Left renal pelvis (tissue), 4 donors: Measurements from ENCODE around the gene MGMT. TPM values are rescaled to one million over a fixed set of nuclear protein-coding genes. Genes with fewer than 3 reads are reported as not detected.

Experiments used
- DNase-seq, 4 donors: peaks; one replicate each; pipeline ENCODE4 v3.0.0-alpha.2; 2013; ENCODE audit warnings: low read depth in 4 of 4, low spot score in 3 of 4
- polyA plus RNA-seq, 4 donors: library from polyadenylated mRNA; unstranded; fragments of 120-200 nt; gene quantifications; one replicate each; pipeline ENCODE4 v1.2.1, GENCODE V29; 2013; ENCODE audit not compliant: insufficient read length in 4 of 4

MGMT gene
- polyA plus RNA-seq, 4 donors: 14.2 to 24.7 (median 17.5) TPM

- DNase-seq: no peak
Measured at GRCh38 chr10:129699722-129700340, 232.8 kb downstream of the MGMT start.

DNA sequence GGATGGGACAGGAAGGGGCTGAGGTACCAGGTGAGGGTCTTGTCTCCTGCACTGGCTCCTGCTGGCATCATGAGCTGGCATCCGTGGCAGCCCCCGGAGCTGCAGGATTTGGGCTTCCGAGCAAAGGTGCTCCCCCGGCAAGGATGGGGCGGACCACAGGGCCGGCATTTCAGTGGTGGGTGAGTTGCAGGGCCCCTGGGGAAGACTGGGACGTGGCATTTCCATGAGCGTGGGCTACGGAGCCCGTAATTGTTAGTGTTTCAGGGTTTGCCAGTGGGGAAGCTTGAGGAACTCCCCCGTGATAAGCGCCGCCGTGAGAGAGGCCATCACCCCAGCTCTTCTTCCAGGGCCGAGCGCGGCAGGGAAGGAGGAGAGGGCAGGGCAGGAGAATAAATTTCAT lies 235.6 kb downstream of the MGMT start:
- DNase-seq: no peak

GRCh38 chr10:129703287-129704137 lies 236.5 kb downstream of the MGMT start:
- DNase-seq: no peak

DNA sequence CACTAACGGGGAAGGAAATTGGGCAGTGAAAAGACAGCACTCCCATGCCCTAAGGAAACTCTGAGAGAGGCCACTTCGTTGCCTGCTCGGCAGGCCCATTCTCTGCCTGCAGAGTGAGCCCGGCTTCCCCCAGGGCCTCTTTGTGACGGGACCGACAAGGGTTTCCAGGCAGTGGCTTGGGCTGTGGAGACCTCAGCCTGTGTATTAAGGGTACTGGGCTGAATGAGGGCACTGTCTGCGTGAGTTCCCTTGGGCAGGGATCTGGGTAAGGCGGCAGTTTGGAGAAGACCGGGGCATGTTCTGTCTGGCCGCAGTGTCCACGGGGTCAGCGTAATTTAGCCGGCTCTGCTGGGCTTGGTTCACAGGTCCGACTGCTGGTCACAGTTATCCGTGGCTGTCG lies 237.2 kb downstream of the MGMT start:
- no peak for DNase-seq

- DNase-seq: no peak
Measured at GRCh38 chr10:129704786-129705525, 237.9 kb downstream of the MGMT start.

GRCh38 chr10:129705676-129706075 lies 238.6 kb downstream of the MGMT start:
- DNase-seq: no peak

DNA sequence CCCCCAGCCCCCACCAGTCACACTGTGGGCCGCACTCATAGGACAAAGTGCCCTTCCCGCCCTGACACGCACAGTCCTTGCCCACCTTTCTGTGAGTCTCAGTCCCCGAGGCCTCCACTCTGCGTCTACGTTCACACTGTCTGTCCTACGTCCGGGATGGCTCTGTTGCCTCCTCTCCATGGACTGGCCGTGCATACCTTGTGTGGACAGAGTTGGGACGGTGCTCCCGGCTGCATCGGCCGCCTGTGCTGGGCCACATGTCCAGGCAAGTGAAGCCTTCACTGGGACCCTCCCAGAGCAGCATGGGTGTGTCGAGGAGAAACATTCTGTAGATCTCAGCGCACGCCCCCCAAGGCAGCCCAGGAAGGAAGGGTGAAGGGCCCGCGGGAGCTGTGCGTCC lies 239.0 kb downstream of the MGMT start:
- DNase-seq: no peak

DNA sequence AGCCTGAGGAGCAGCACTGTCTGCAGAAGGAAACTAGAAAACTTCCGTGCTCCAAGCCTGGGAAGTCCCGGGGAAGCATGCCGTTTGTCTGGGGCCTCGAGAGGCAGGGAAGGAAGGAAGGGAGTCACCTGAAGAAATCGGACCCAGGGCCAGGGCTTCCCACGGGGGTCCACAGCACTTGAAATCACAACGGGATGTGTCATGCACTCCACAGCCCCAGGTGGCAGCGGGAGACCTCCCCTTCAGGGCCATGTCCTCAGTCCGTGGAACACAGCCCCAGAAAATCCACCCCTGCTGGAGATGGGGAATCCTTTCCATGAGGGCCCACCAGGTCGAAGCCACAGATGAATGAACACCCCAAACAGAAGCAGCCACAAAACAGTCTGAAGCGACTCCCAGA lies 239.5 kb downstream of the MGMT start:
- DNase-seq: no peak

- no peak for DNase-seq
Measured at GRCh38 chr10:129707406-129708388, 240.7 kb downstream of the MGMT start.

DNA sequence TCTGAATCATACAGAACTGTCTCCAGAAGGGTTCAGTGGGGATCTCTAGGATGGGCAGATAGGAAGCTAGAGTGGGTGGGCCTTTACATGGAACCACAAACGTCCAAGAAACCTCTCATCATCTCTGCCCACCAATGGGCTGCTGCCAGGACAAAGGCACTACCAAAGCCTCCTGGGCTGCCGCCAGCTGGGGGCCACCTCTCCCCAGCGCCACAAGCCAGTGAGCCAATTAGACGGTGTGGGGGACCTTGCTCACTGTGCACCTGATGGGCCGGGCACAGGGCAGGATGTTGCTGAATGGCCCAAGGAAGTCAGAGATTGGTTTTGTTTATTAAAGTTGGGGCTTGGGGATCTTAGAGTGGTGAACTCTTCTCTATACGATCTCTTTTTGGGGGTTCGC lies 242.1 kb downstream of the MGMT start:
- no peak for DNase-seq

GRCh38 chr10:129709627-129710509 lies 242.8 kb downstream of the MGMT start:
- no peak for DNase-seq

GRCh38 chr10:129710510-129710847 lies 243.4 kb downstream of the MGMT start:
- no peak for DNase-seq

- no peak for DNase-seq
Measured at GRCh38 chr10:129711291-129711690, 244.2 kb downstream of the MGMT start.

DNA sequence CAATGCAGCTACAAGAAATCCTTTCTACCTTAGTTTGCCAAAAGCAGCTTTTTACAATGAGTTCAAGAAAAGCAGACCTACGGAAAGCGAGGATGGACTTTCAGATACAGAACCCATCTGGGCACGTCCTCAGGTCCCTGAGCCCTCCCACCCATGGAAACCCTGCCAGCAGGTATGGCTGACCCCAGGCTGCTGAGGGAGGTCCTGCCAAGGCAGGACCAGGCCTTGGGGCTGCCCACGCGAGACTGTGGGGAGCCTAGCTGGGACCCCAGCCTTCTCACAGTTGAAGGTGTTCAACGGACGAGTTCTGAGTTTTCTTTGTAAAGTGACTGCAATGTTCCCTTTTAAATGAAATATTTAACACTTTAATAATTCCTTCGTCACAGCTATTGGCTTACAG lies 245.0 kb downstream of the MGMT start:
- DNase-seq: no peak

DNA sequence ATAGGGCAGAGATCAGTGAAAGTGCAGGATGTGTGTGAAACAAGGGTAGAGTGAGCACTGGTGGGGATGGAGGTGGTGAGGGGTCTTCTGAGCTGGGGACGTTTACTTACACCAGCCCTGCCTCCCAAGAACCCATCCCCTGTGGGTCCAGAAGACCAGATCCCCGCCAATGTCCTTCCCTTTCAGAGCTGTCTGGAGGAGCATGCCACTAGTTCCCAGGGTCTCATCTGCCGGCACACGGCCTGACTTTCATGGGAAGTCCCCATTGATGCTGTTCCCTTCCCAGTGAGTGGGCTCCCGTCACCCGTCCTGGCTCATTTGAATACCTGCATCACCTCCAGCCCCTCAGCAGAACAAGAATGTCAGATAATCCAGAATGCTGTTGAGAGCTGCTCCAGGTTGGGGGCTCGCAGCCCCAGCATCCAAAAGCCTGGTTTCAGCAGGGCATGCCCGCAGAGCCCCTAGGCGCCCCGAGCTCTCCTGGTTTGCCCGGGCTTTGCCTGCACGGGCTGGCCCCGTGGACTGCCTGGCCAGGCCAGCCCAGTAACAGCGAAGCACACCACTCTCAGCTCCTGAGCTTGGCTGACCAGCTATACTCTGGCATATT lies 246.7 kb downstream of the MGMT start:
- DNase-seq: no peak

- DNase-seq: no peak
Measured at GRCh38 chr10:129715805-129716204, 248.8 kb downstream of the MGMT start.

GRCh38 chr10:129716211-129716681 lies 249.2 kb downstream of the MGMT start:
- DNase-seq: no peak

DNA sequence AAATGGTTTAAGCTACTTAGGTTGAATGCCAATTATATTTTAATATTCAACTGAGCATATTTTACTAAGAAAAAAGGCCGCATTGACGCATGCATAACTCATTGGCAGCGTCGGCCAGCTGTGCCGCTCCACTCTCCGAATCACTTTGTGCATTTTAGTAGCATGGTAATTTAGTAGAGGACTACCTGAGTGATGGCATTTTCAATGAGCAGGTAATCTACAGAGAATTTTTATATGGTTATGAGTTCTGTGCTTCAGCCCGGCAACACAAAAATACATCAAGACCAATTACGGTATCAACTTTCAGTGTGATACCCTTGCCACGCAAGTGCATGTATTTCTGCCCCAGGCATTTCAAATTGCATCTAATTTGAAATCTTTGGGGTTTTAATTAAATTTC lies 249.8 kb downstream of the MGMT start:
- no peak for DNase-seq
